ENCODE data around the gene INSYN1. TPM values are rescaled to one million over a fixed set of nuclear protein-coding genes. Genes with fewer than 3 reads are reported as not detected.

The INSYN1 gene
- total RNA-seq, 3 donors from 2014 or later (not counting 1 experiment from before 2014, with no cell fraction given): not detected

GRCh38 chr15:73746261-73746660 is 6.9 kb downstream of the INSYN1 start:
- TF ChIP-seq CTCF (IDR thresholded peaks at IDR 0.05): no peak
- ATAC-seq (no peak), DNase-seq (no peak)
- intact Hi-C loops (cut with micrococcal nuclease): no loop called here
- H3K36me3 Mint-ChIP-seq: no peaks in the 10 kb centered on the region
- no peak overlapping the region for H3K4me3 Mint-ChIP-seq
- Histone ChIP-seq H3K36me3 (ENCODE audit: control insufficient read depth, insufficient read depth, low read length) (no peaks in the 10 kb centered on the region), H3K27ac (ENCODE audit: low read length) (no peak overlapping the region), H3K4me3 (ENCODE audit: low read length) (no peak overlapping the region), H3K9me3 (ENCODE audit: control insufficient read depth, insufficient read depth, low read length) (no peaks in the 10 kb centered on the region), H3K4me1 (ENCODE audit: control insufficient read depth, insufficient read depth, low read length) (no peaks in the 10 kb centered on the region), H3K27me3 (ENCODE audit: control insufficient read depth, insufficient read depth, low read length) (peaks cover 4% of the 10 kb centered on the region)
- 41% methylated on average over 8 of the region's 8 CpGs for WGBS (ENCODE audit: insufficient coverage)
- H3K27me3 Mint-ChIP-seq (ENCODE audit: low read depth in 2 of 2): peaks cover 27 to 42% of the 10 kb centered on the region in 2 donors
- no peak overlapping the region for H3K27ac Mint-ChIP-seq
- H3K4me1 Mint-ChIP-seq: no peaks in the 10 kb centered on the region
- H3K9me3 Mint-ChIP-seq: no peaks in the 10 kb centered on the region

- Mint-ChIP-seq H3K4me1 (no peaks in the 10 kb centered on the region), H3K4me3 (no peak overlapping the region), H3K27ac (no peak overlapping the region), H3K36me3 (no peaks in the 10 kb centered on the region), H3K9me3 (no peaks in the 10 kb centered on the region), H3K27me3 (ENCODE audit: low read depth in 2 of 2) (peaks cover 19 to 36% of the 10 kb centered on the region in 2 donors)
- Histone ChIP-seq H3K9me3 (ENCODE audit: control insufficient read depth, insufficient read depth, low read length) (no peaks in the 10 kb centered on the region), H3K36me3 (ENCODE audit: control insufficient read depth, insufficient read depth, low read length) (no peaks in the 10 kb centered on the region), H3K27ac (ENCODE audit: low read length) (no peak overlapping the region), H3K4me1 (ENCODE audit: control insufficient read depth, insufficient read depth, low read length) (no peaks in the 10 kb centered on the region), H3K4me3 (ENCODE audit: low read length) (no peak overlapping the region), H3K27me3 (ENCODE audit: control insufficient read depth, insufficient read depth, low read length) (no peaks in the 10 kb centered on the region)
- no peak for TF ChIP-seq CTCF (IDR thresholded peaks at IDR 0.05)
- intact Hi-C loops (cut with micrococcal nuclease): no loop called here
- 55% methylated on average over 7 of the region's 7 CpGs for WGBS (ENCODE audit: insufficient coverage)
- ATAC-seq (no peak), DNase-seq (no peak)
These were observed 8.1 kb downstream of the INSYN1 start for GRCh38 chr15:73745073-73745472.

GRCh38 chr15:73744293-73744692 is 8.9 kb downstream of the INSYN1 start:
- H3K36me3 ChIP-seq (ENCODE audit: control insufficient read depth, insufficient read depth, low read length): no peaks in the 10 kb centered on the region
- H3K4me3 ChIP-seq (ENCODE audit: low read length): no peak overlapping the region
- H3K9me3 ChIP-seq (ENCODE audit: control insufficient read depth, insufficient read depth, low read length): no peaks in the 10 kb centered on the region
- no peaks in the 10 kb centered on the region for H3K27me3 ChIP-seq (ENCODE audit: control insufficient read depth, insufficient read depth, low read length)
- no peak overlapping the region for H3K27ac Mint-ChIP-seq
- no peak overlapping the region for H3K4me3 Mint-ChIP-seq
- no peak overlapping the region for H3K27ac ChIP-seq (ENCODE audit: low read length)
- H3K4me1 Mint-ChIP-seq: no peaks in the 10 kb centered on the region
- no peaks in the 10 kb centered on the region for H3K9me3 Mint-ChIP-seq
- no peaks in the 10 kb centered on the region for H3K36me3 Mint-ChIP-seq
- H3K4me1 ChIP-seq (ENCODE audit: control insufficient read depth, insufficient read depth, low read length): no peaks in the 10 kb centered on the region
- ATAC-seq (no peak), DNase-seq (no peak)
- no peak for TF ChIP-seq CTCF (IDR thresholded peaks at IDR 0.05)
- intact Hi-C loops (cut with micrococcal nuclease): no loop called here
- WGBS (ENCODE audit: insufficient coverage): 50% methylated on average over 1 of the region's 1 CpG
- peaks cover 15 to 28% of the 10 kb centered on the region in 2 donors for H3K27me3 Mint-ChIP-seq (ENCODE audit: low read depth in 2 of 2)

- Mint-ChIP-seq H3K4me1 (no peaks in the 10 kb centered on the region), H3K27me3 (ENCODE audit: low read depth in 2 of 2) (peaks cover 7% of the 10 kb centered on the region in 2 donors), H3K36me3 (no peaks in the 10 kb centered on the region), H3K27ac (no peak overlapping the region), H3K4me3 (no peak overlapping the region), H3K9me3 (no peaks in the 10 kb centered on the region)
- H3K4me1 ChIP-seq (ENCODE audit: control insufficient read depth, insufficient read depth, low read length): no peaks in the 10 kb centered on the region
- H3K9me3 ChIP-seq (ENCODE audit: control insufficient read depth, insufficient read depth, low read length): no peaks in the 10 kb centered on the region
- 67% methylated on average over 3 of the region's 3 CpGs for WGBS (ENCODE audit: insufficient coverage)
- no peak for TF ChIP-seq CTCF (IDR thresholded peaks at IDR 0.05)
- intact Hi-C loops (cut with micrococcal nuclease): no loop called here
- no peak overlapping the region for H3K27ac ChIP-seq (ENCODE audit: low read length)
- no peak for ATAC-seq
- H3K4me3 ChIP-seq (ENCODE audit: low read length): no peak overlapping the region
- H3K27me3 ChIP-seq (ENCODE audit: control insufficient read depth, insufficient read depth, low read length): no peaks in the 10 kb centered on the region
- H3K36me3 ChIP-seq (ENCODE audit: control insufficient read depth, insufficient read depth, low read length): no peaks in the 10 kb centered on the region
- no peak for DNase-seq
These were observed 11.8 kb downstream of the INSYN1 start for GRCh38 chr15:73741321-73741836.

Data from natural killer cell (primary cell).